ENCODE data around the gene PALLD. TPM values are rescaled to one million over a fixed set of nuclear protein-coding genes. Genes with fewer than 3 reads are reported as not detected.
A peak's percentile ranks its signal among the peaks of the same experiment; 100 is the strongest.

Gene PALLD
- total RNA-seq, 1 experiment from 2014 or later: 26.7 TPM

DNA sequence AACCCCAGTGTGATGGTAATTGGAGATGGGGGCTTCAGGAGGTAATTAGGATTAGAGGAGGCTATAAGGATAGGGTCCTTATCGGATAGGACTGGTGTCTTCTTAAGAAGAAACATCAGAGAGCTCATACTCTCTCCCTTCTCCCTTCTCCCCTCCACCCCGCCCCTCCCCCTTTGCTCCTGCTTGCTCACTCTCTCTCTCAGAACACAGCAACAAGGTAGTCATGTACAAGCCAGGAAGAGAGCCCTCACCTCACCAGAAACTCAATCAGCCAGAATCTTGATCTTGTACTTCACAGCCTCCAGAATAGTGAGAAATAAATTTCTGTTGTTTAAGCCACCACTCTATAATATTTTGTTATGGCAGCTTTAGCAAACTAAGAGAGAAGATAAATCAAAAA, 21.1 kb upstream of the PALLD start:
- no peak overlapping the region for H3K27ac ChIP-seq (ENCODE audit: low read length)
- ChIA-PET CTCF (no interaction called here), POLR2A (ENCODE audit: unreplicated experiment) (no interaction called here)
- ATAC-seq: no peak
- H2AFZ ChIP-seq (ENCODE audit: low read length): no peak overlapping the region
- DNase-seq: peak; percentile 34
- peaks cover 25% of the 10 kb centered on the region for H3K4me1 ChIP-seq (ENCODE audit: insufficient read depth, low read length)
- no peak overlapping the region for H3K4me3 ChIP-seq (ENCODE audit: low read length)
- TF ChIP-seq EZH2 (IDR thresholded peaks at IDR 0.05; ENCODE audit: low read length, unreplicated experiment) (no peak), CTCF (conservative IDR thresholded peaks at IDR 0.05; ENCODE audit: low read depth, low read length) (no peak), EZH2phosphoT487 (IDR thresholded peaks at IDR 0.05; ENCODE audit: borderline replicate concordance, low read length) (no peak)
- no peaks in the 10 kb centered on the region for H3K36me3 ChIP-seq (ENCODE audit: low read depth, low read length)
- BruUV-seq (replicated peaks): no TSS peak
- H3K9ac ChIP-seq (ENCODE audit: low read length): no peak overlapping the region
- no peak overlapping the region for H3K4me2 ChIP-seq (ENCODE audit: low read length)
- H3K27me3 ChIP-seq (ENCODE audit: low read length): no peaks in the 10 kb centered on the region
- no peaks in the 10 kb centered on the region for H3F3A ChIP-seq (ENCODE audit: low read length, unreplicated experiment)
- intact Hi-C loops (cut with micrococcal nuclease): no loop called here
- peaks cover 26% of the 10 kb centered on the region for H3K79me2 ChIP-seq (ENCODE audit: low read length)
- no peaks in the 10 kb centered on the region for H3K9me2 ChIP-seq (replicated peaks; ENCODE audit: low read length)
- H4K20me1 ChIP-seq (ENCODE audit: low read length): no peaks in the 10 kb centered on the region
- H3K9me3 ChIP-seq (ENCODE audit: low read length): no peaks in the 10 kb centered on the region

- no peak overlapping the region for H3K27ac ChIP-seq (ENCODE audit: low read length)
- no peaks in the 10 kb centered on the region for H3K27me3 ChIP-seq (ENCODE audit: low read length)
- ATAC-seq (no peak), DNase-seq (no peak)
- peaks cover 49% of the 10 kb centered on the region for H3K4me1 ChIP-seq (ENCODE audit: insufficient read depth, low read length)
- H3K9me2 ChIP-seq (replicated peaks; ENCODE audit: low read length): no peaks in the 10 kb centered on the region
- BruUV-seq (replicated peaks): no TSS peak
- H3K4me2 ChIP-seq (ENCODE audit: low read length): peak overlapping the region; percentile 92
- no peaks in the 10 kb centered on the region for H3K36me3 ChIP-seq (ENCODE audit: low read depth, low read length)
- H2AFZ ChIP-seq (ENCODE audit: low read length): no peak overlapping the region
- peak overlapping the region; percentile 89 for H3K4me3 ChIP-seq (ENCODE audit: low read length)
- POLR2A ChIA-PET (ENCODE audit: unreplicated experiment): no interaction called here
- TF ChIP-seq EZH2phosphoT487 (IDR thresholded peaks at IDR 0.05; ENCODE audit: borderline replicate concordance, low read length) (no peak), EZH2 (IDR thresholded peaks at IDR 0.05; ENCODE audit: low read length, unreplicated experiment) (no peak), CTCF (conservative IDR thresholded peaks at IDR 0.05; ENCODE audit: low read depth, low read length) (no peak)
- CTCF ChIA-PET: no interaction called here
- no peaks in the 10 kb centered on the region for H3K9me3 ChIP-seq (ENCODE audit: low read length)
- H4K20me1 ChIP-seq (ENCODE audit: low read length): no peaks in the 10 kb centered on the region
- H3K9ac ChIP-seq (ENCODE audit: low read length): no peak overlapping the region
- intact Hi-C loops (cut with micrococcal nuclease): loop anchor here (2.0 kb wide), 1 partner anchor 160 kb away; the partner anchor contains the start of gene DDX60
- no peaks in the 10 kb centered on the region for H3F3A ChIP-seq (ENCODE audit: low read length, unreplicated experiment)
- H3K79me2 ChIP-seq (ENCODE audit: low read length): peaks cover 26% of the 10 kb centered on the region
Observed at GRCh38 chr4:168478868-168479267, 18.0 kb upstream of the PALLD start.

DNA sequence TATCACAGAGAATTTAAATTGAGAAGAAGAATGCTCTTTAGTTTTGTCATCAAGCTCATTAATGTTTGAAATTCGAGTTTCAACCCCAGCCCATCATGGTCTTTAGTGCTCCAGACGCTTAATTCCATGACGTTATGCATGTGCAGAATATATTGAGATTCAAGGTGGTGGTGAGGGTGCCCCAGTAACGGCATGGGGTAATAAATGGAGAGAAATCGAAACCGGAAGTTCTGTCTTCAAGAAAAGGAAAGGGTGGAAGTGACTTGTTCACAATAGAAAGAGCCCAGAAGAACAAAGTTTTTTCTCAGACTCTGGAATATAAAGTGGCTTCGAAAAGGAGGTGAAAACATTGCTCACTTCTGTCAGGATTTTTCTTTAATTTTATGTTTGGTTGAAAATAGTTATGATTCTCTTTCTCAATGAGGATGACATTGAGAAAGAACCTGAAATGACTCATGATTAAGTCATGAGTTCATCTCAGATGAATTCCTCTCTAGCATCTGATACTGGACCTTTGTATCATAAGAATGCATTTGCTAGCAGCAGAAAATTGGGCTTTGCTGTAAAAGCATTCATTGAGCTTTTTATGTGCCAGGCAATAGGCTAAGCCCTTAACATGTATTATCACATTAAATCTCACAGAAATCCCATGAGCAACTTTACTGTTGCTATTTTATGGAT, 15.8 kb upstream of the PALLD start:
- no peaks in the 10 kb centered on the region for H3F3A ChIP-seq (ENCODE audit: low read length, unreplicated experiment)
- H3K4me2 ChIP-seq (ENCODE audit: low read length): peak overlapping the region; percentile 92
- no peak for TF ChIP-seq EZH2phosphoT487 (IDR thresholded peaks at IDR 0.05; ENCODE audit: borderline replicate concordance, low read length)
- CTCF ChIA-PET: interaction anchor here (0.7 kb wide), 1 partner anchor 124 kb away, joined by 5 read pairs; no protein-coding TSS in a partner anchor
- no peaks in the 10 kb centered on the region for H3K9me2 ChIP-seq (replicated peaks; ENCODE audit: low read length)
- peaks cover 54% of the 10 kb centered on the region for H3K4me1 ChIP-seq (ENCODE audit: insufficient read depth, low read length)
- H3K27me3 ChIP-seq (ENCODE audit: low read length): no peaks in the 10 kb centered on the region
- BruUV-seq (replicated peaks): no TSS peak
- H3K4me3 ChIP-seq (ENCODE audit: low read length): peak overlapping the region; percentile 89
- POLR2A ChIA-PET (ENCODE audit: unreplicated experiment): interaction anchor here (0.5 kb wide), 1 partner anchor 327 kb away, joined by 4 read pairs; no protein-coding TSS in a partner anchor
- peak overlapping the region; percentile 76 for H2AFZ ChIP-seq (ENCODE audit: low read length)
- no peaks in the 10 kb centered on the region for H3K36me3 ChIP-seq (ENCODE audit: low read depth, low read length)
- H3K9ac ChIP-seq (ENCODE audit: low read length): peak overlapping the region; percentile 93
- DNase-seq: peak; percentile 82
- H3K79me2 ChIP-seq (ENCODE audit: low read length): peaks cover 26% of the 10 kb centered on the region
- no peaks in the 10 kb centered on the region for H3K9me3 ChIP-seq (ENCODE audit: low read length)
- intact Hi-C loops (cut with micrococcal nuclease): loop anchor here (2.0 to 5.0 kb wide), 2 partner anchors 74 to 104 kb away; no protein-coding TSS in a partner anchor
- H4K20me1 ChIP-seq (ENCODE audit: low read length): no peaks in the 10 kb centered on the region
- peak; percentile 27 for ATAC-seq
- H3K27ac ChIP-seq (ENCODE audit: low read length): peak overlapping the region; percentile 94
